ENCODE results near the gene RNGTT.
A peak's percentile ranks its signal among the peaks of the same experiment; 100 is the strongest.

Gene RNGTT

DNA sequence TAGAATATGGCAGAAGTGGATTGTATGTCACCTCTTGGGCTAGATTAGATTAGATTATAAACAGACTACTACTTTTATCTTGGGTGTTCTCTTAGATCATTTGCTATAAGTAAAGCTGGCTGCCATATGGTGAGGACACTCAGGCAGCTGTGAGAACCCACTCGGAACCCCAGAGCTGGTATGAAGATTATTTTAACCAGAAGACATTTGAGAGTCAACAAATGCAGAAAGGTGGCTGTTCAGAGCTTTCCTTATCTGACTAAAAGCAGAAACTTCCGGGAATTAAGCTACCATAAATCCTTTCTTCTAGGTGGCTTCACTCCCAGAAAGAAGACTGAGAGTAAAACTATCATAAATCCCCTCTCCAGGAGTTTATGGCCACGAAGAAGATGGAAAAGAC, 91.9 kb downstream of the RNGTT start:
- DNase-seq (no peak), ATAC-seq (replicated peaks) (no peak)
- Mint-ChIP-seq H3K36me3 (peaks cover 13 to 19% of the 10 kb centered on the region in 2 donors), H3K4me3 (no peak overlapping the region), H3K27ac (no peak overlapping the region), H3K4me1 (peaks cover 8 to 26% of the 10 kb centered on the region in 2 donors), H3K27me3 (no peaks in the 10 kb centered on the region), H3K9me3 (no peaks in the 10 kb centered on the region)

DNA sequence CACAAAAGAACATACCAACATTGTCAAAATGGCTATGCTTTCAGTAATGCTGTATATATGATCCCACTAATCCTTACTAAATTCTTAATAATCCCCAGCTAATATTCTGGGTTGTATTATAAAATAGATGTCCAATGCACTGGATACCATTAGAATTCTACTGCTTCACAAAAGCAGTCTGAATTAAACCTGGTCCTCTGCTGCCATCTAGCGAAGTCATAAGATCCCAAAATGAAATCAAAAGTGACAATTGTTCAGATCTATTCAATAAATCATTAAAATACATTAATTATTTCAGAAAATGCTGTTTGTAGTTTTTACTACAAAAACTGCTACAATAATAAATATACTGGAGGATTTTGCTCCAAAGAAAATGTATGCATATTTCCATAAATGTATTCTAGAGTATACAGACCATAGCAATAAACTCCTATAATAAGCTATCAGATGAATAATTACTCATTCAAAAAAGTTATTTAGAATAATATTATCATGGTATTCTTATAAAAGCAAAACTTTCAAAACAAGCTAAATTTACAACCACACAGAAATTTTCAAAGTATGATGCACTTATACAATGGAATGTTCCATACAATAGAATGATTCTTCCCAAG, 92.6 kb downstream of the RNGTT start:
- no peak for DNase-seq
- no peaks in the 10 kb centered on the region for H3K27me3 Mint-ChIP-seq
- H3K27ac Mint-ChIP-seq, result no peak overlapping the region
- no peak overlapping the region for H3K4me3 Mint-ChIP-seq
- H3K4me1 Mint-ChIP-seq, result peaks cover 13 to 33% of the 10 kb centered on the region in 2 donors
- H3K36me3 Mint-ChIP-seq, result peaks cover 18 to 23% of the 10 kb centered on the region in 2 donors
- peak in 1 of 2 donors; percentile 36 for ATAC-seq (replicated peaks)
- no peaks in the 10 kb centered on the region for H3K9me3 Mint-ChIP-seq

DNA sequence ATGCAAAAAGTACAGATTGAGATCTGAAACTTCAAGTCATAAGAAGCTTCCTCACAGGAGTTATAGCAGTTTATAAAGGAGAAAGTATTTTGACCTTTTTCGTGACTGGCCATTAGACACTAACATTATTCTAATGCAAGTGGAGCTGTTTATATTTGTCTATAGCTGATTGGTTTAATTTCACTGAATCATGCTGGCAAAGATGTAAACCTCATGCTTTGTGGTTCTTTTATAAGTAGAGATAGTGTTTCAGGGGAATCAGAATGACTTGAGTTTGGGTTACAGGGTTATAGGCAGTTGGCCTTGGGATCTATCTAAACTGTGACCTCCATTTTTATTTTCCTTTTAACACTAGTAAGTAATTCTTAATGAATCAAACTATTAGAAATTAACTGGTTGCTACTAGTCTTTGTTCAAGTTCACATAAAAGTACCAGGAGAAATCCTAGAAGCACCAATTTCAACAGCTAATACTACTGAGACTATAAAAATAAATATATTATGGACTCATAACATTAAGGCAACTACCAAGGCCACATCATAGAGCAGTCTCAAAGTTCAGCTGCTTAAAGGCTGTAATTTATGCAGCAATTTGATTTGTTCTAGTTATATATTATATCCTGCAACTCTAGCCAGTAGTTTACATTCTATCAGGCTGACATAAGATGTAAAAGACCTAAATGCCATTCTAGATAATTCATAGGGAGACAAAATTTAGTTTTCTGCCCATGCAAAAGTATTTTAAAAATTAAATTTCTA, 94.0 kb downstream of the RNGTT start:
- peaks cover 21 to 31% of the 10 kb centered on the region in 2 donors for H3K36me3 Mint-ChIP-seq
- H3K4me3 Mint-ChIP-seq, result no peak overlapping the region
- no peak for DNase-seq
- H3K9me3 Mint-ChIP-seq, result no peaks in the 10 kb centered on the region
- peaks cover 16 to 40% of the 10 kb centered on the region in 2 donors for H3K4me1 Mint-ChIP-seq
- H3K27me3 Mint-ChIP-seq, result no peaks in the 10 kb centered on the region
- H3K27ac Mint-ChIP-seq, result no peak overlapping the region
- no peak for ATAC-seq (replicated peaks)

GRCh38 chr6:88867841-88868731, 95.3 kb downstream of the RNGTT start:
- Mint-ChIP-seq H3K4me1 (peaks cover 16 to 38% of the 10 kb centered on the region in 2 donors), H3K4me3 (no peak overlapping the region), H3K27me3 (no peaks in the 10 kb centered on the region), H3K9me3 (no peaks in the 10 kb centered on the region), H3K36me3 (peaks cover 23 to 35% of the 10 kb centered on the region in 2 donors), H3K27ac (peak overlapping the region; percentile 74)
- DNase-seq (no peak), ATAC-seq (replicated peaks) (no peak)

GRCh38 chr6:88866856-88867255, 96.6 kb downstream of the RNGTT start:
- ATAC-seq (replicated peaks) (no peak), DNase-seq (no peak)
- peaks cover 25 to 40% of the 10 kb centered on the region in 2 donors for H3K36me3 Mint-ChIP-seq
- H3K27me3 Mint-ChIP-seq, result no peaks in the 10 kb centered on the region
- peak overlapping the region; percentile 37 for H3K27ac Mint-ChIP-seq
- no peaks in the 10 kb centered on the region for H3K9me3 Mint-ChIP-seq
- H3K4me1 Mint-ChIP-seq, result peaks cover 13 to 32% of the 10 kb centered on the region in 2 donors
- H3K4me3 Mint-ChIP-seq, result no peak overlapping the region

DNA sequence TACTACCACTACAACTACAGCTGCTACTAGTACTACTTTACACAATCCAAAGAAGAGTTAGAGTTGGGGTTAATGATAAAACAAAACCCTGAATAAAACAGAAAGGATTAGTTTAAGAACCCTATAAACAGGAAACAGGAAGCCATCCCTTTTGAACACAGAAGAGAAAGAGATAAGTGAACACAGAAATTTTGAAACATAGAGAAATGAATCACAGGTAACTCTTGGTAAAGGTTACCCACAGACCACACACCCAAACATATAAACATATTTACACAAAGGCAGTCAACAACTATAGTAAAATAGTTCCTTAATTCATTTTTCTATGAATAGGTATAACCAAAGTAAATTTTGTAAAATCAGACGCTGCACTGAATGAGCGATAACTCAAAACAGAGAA, 98.1 kb downstream of the RNGTT start:
- Mint-ChIP-seq H3K4me3 (no peak overlapping the region), H3K36me3 (peaks cover 26 to 44% of the 10 kb centered on the region in 2 donors), H3K27me3 (no peaks in the 10 kb centered on the region), H3K4me1 (peaks cover 15 to 32% of the 10 kb centered on the region in 2 donors), H3K9me3 (no peaks in the 10 kb centered on the region), H3K27ac (no peak overlapping the region)
- DNase-seq, result no peak
- peak in 1 of 2 donors; percentile 22 for ATAC-seq (replicated peaks)

DNA sequence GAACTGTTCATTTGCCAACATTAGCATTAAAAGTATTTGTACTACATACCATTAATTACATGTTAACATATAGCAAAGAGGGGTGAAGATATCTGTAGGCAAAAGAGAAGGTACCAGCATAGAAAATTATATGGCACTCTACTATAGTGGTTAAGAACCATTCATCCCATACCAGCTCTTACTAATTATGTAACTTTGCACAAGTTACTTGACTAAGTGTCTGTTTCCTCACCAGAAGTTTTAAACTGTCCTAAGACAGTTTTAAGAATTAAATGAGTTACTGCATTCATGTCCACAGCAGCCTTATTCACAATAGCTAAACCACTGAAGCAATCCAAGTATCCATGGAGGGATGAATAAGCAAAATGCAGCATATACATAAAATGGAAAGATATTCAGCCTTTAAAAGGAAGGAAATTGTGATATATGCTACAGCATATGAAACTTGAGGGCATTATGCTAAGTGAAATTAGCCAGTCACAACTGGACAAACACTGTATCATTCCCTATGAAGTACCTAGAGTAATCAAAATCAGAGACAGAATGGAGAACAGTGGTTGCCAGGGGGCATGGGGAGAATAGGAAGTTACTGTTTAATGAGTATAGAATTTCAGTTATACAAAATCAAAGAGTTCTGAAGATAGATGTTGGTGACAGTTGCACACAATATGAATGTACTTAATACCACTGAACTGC, 98.9 kb downstream of the RNGTT start:
- Mint-ChIP-seq H3K4me3 (no peak overlapping the region), H3K27ac (no peak overlapping the region), H3K4me1 (peaks cover 15 to 32% of the 10 kb centered on the region in 2 donors), H3K9me3 (no peaks in the 10 kb centered on the region), H3K36me3 (peaks cover 26 to 45% of the 10 kb centered on the region in 2 donors), H3K27me3 (no peaks in the 10 kb centered on the region)
- DNase-seq, result no peak
- ATAC-seq (replicated peaks), result no peak

DNA sequence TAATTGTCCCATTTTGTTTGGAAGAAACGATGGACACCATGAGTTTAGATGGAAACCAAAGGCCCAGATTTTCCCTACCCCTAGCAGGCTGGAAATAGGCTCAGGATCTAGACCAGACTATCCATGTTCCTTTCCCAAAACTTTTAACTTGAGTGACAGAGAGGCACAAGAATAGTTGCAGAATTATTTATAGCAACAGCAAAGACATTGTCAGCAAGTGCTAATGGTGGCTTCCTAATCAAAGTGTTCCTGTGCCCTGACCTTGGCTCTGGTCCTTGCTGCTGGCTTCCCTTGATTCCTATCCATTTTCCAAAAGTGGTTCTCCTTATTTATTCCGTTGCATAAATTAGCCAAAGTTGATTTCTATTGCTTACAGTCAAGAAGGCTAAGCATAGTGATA, 103.1 kb downstream of the RNGTT start:
- no peaks in the 10 kb centered on the region for H3K27me3 Mint-ChIP-seq
- DNase-seq (no peak), ATAC-seq (replicated peaks) (no peak)
- H3K27ac Mint-ChIP-seq, result no peak overlapping the region
- peaks cover 15 to 35% of the 10 kb centered on the region in 2 donors for H3K36me3 Mint-ChIP-seq
- peaks cover 4% of the 10 kb centered on the region in 2 donors for H3K4me1 Mint-ChIP-seq
- H3K9me3 Mint-ChIP-seq, result no peaks in the 10 kb centered on the region
- H3K4me3 Mint-ChIP-seq, result no peak overlapping the region

DNA sequence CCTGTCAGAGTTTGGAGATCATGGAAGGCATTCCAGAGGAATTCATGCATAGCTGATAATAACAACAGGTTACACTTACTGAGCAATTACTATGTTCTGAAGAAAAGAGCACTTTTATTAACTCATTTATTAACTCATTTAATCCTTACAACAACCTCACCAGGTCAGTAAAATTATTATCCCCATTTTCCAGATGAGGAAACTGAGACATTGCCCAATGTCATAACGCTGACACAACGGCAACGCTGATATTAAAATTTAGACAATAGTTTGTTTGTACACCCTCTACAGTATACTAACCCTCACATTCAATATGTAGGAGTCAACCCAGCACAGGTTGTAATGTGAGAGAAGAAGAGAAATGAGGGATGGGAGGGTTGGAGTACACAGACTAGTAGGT, 105.0 kb downstream of the RNGTT start:
- Mint-ChIP-seq H3K9me3 (no peaks in the 10 kb centered on the region), H3K4me1 (peaks cover 0 to 2% of the 10 kb centered on the region in 2 donors), H3K27ac (peak overlapping the region; percentile 22), H3K27me3 (no peaks in the 10 kb centered on the region), H3K36me3 (peaks cover 16 to 34% of the 10 kb centered on the region in 2 donors), H3K4me3 (no peak overlapping the region)
- no peak for ATAC-seq (replicated peaks)
- no peak for DNase-seq

GRCh38 chr6:88856566-88856965, 106.9 kb downstream of the RNGTT start:
- H3K27ac Mint-ChIP-seq, result no peak overlapping the region
- peaks cover 7 to 28% of the 10 kb centered on the region in 2 donors for H3K36me3 Mint-ChIP-seq
- H3K4me3 Mint-ChIP-seq, result no peak overlapping the region
- H3K4me1 Mint-ChIP-seq, result peaks cover 0 to 2% of the 10 kb centered on the region in 2 donors
- no peaks in the 10 kb centered on the region for H3K27me3 Mint-ChIP-seq
- DNase-seq (no peak), ATAC-seq (replicated peaks) (no peak)
- no peaks in the 10 kb centered on the region for H3K9me3 Mint-ChIP-seq

DNA sequence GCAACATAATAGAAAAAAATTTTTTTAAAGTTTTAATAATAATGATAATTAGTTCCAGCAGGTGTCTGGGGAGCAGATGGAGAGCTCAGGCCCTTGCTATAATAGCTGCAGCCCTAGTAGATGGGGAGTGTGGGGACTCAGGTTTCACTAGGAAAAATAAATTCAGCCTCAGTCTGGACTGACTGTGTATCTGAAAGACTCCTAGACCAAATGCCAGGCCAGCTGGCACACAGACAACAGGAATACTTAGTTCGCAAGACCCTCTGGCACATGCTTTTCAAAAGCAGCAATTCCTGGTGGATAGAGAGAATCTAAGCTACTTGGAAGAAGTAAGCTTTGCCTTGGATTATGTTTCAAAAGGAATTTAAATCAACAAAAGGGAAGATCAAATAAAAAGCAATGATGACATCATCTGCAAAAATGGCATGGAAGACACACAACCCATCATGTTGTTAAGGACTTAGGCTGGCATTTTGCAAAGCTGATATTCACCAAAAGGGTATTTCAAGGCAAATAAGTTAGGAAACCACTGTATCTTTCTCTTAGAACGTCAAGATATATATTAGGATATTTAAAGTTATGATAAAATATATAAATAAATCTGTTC, 107.8 kb downstream of the RNGTT start:
- no peak overlapping the region for H3K27ac Mint-ChIP-seq
- no peak for ATAC-seq (replicated peaks)
- no peak overlapping the region for H3K4me3 Mint-ChIP-seq
- no peaks in the 10 kb centered on the region for H3K4me1 Mint-ChIP-seq
- peaks cover 6 to 23% of the 10 kb centered on the region in 2 donors for H3K36me3 Mint-ChIP-seq
- DNase-seq, result no peak
- no peaks in the 10 kb centered on the region for H3K9me3 Mint-ChIP-seq
- H3K27me3 Mint-ChIP-seq, result no peaks in the 10 kb centered on the region

GRCh38 chr6:88852775-88853174, 110.6 kb downstream of the RNGTT start:
- Mint-ChIP-seq H3K4me1 (no peaks in the 10 kb centered on the region), H3K9me3 (no peaks in the 10 kb centered on the region), H3K27ac (no peak overlapping the region), H3K27me3 (no peaks in the 10 kb centered on the region), H3K36me3 (peaks cover 6 to 14% of the 10 kb centered on the region in 2 donors), H3K4me3 (no peak overlapping the region)
- ATAC-seq (replicated peaks), result no peak
- DNase-seq, result no peak

DNA sequence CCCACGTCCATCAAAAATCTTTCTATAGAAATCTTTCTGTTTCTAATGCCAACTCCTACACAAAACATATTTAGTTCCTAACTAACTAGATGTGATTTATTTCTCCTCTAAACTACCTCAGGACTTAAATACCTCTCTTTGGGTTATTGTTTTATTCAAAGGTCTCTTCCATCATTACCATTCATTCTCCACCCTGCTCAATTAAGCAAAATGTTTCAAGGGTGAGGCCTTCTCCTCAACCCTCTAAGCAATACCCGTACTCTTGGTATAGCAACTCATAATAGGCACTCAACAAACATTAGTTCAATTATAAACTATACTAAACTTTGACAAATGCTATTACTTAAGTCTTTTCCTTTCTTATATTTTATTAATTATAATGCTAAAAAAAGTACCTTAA, 111.4 kb downstream of the RNGTT start:
- Mint-ChIP-seq H3K4me3 (no peak overlapping the region), H3K27me3 (no peaks in the 10 kb centered on the region), H3K36me3 (peaks cover 6 to 14% of the 10 kb centered on the region in 2 donors), H3K4me1 (no peaks in the 10 kb centered on the region), H3K9me3 (no peaks in the 10 kb centered on the region), H3K27ac (no peak overlapping the region)
- ATAC-seq (replicated peaks) (no peak), DNase-seq (no peak)
